Left forelimb (tissue), 1 donor: ENCODE measurements around the gene NUDT3.

Source experiments
- DNase-seq: peaks from one replicate; pipeline ENCODE4 v3.0.0-alpha.2; 2018; ENCODE audit warnings: low spot score

NUDT3 gene

DNA sequence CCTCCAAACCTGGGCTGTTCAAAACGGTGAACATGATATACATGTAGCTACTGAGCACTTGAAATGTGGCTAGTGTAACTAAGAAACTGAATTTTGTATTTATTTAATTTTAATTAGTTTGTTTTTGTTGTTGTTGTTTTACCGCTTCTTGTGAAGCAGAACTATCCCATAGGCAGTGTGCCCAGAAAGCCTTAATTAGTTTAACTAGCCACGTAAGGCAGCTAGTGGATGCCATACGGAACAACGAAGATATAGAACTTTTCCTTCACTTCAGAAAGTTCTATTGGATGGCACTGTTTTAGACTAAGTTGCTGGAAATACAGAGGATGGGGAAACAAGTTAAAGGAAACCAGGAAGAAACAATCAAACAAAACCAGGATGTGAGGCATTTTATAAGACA, 70.6 kb downstream of the NUDT3 start:
- DNase-seq, result no peak

DNA sequence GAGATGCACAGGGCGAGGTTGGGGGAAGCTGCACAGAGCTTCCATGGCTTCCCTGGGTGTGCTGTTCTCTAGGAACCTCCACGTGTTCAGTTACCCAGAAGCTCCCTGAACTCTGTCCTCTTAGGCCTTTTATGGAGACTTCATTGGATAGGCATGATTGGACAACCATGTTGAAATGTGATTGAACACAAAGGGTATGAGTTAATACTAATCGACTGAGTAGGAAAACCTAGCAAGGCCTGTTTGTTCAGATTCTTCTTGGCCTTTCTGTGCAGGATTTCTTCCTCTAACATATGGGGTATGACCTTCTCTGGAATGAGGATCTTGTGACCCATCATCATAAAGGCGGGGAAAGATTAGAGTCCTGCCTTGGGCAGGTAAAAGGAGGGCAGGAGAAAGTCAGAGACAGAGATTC, 73.0 kb downstream of the NUDT3 start:
- DNase-seq, result no peak

DNA sequence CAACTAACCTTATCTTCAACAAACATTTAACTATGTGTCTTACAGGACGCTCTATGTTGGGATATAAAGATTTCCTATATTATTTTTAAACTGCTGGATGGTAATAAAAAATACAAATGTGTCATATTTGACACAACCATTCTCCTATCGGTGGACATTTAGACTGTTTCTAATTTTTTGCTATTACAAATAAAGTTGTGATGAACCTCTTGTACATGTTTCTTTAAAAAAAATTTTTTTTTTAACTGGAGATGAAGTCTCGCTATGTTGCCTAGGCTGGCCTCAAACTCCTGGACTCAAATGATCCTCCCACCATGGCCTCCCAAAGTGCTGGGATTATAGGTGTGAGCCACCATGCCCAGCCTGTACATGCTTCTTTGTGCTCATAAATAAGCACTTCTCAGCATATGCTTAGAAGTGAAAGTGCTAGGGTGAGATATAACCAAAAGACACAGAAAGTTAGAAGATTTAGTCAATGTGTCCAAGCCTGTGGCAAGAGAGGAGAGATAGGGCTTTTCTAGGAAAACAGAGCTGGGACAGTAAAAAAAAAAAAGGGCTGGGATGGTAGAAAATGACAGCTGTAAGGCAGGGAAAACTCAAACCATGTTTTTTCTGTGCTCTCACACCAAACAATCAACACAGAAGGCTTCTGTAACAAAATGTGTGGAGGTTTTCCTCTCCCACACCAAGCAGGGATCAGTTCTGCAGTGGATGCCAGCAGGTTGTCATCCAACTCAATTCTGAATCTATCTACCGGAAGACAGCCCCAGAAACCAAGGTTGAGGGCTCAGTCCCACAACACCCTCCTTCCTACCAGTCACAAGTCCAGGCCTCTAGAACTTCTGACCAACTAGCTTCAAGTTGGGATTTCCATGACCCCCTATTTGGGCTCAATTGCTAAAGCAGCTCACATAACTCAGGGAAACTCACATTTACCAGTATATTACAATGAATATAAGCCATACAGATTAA, 73.7 kb downstream of the NUDT3 start:
- no peak for DNase-seq

GRCh38 chr6:34317882-34318498, 74.5 kb downstream of the NUDT3 start:
- DNase-seq, result no peak

DNA sequence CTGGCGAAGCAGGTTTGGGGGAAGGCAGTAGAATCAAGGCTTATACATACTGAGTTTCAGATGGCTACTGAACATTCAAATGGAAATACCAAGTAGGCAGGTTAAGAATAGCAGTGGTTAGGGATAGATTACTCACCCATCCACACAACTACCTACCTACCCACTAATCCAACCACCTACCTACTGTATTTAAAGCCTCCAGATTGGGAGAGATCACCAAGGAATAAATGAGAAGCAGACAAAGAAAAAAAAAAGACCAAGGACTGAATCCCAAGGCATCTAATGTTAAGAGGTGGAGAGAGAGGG, 75.3 kb downstream of the NUDT3 start:
- no peak for DNase-seq

GRCh38 chr6:34316431-34317171, 75.9 kb downstream of the NUDT3 start:
- DNase-seq, result no peak

- no peak for DNase-seq
Observed at GRCh38 chr6:34315780-34316179, 76.7 kb downstream of the NUDT3 start.

- DNase-seq, result no peak
Observed at GRCh38 chr6:34315256-34315655, 77.2 kb downstream of the NUDT3 start.

DNA sequence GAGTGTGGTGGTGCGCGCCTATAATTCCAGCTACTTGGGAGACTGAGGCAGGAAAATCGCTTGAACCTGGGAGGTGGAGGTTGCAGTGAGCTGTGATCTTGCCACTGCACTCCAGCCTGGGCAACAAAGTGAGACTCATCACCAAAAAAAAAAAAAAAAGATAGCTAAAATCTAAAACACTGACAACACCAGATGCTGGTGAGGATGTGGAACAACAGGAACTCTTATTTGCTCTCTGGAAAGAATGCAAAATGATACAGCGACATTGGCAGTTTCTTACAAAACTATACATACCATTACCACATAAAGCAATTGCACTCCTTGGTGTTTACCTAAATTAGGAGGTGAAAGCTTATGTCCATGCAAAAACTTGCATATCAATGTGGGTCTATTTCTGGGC, 80.2 kb downstream of the NUDT3 start:
- no peak for DNase-seq

GRCh38 chr6:34310817-34311216, 81.7 kb downstream of the NUDT3 start:
- no peak for DNase-seq

DNA sequence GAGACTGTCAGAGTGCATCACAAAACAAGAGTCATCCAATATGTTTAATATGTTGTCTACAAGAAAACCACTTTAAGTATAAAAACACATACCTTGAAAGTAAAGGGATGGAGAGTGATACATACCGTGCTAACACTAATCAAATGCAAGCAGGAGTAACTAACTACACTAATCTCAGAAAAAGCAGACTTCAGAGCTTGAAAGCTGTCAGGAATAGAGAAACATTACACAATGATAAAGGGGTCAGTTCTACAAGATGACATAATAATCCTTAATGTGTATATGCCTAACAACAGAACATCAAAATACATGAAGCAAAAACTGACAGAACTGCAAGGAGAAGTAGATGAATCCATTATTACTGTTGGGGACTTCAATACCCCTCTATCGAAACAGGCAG, 84.0 kb downstream of the NUDT3 start:
- DNase-seq, result no peak

DNA sequence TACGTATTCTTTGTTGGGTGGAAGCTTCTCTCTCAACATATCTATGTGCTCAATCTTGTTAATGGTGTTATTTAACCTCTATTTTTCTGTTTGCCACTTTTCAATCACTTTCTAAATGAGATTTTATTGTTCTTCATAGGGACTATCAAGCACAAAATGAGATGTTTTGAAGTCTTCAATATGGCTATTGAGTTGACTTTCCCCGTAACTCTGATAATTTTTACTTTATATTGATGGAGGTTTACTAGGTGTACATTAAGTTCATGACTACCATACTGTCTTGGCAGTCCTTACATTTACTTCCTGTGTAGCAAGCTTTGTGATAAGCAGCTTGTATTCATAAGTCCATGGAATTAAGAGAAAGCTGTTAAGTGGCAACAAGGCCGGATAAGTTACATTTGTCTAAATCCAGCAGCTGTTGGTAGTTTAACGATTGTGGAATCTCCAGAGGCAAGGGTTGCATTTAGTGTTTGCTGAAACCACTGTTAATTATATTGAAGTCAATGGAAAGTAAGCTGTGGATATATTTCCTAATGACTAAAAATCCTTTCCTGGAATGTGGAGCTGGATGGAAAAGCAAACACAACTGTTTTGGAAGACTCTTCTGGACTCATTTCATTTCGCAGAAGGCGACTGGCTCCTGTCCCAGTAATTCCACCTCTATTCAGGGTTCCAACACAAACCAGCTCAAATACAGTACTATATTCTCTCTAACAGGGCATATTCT, 86.3 kb downstream of the NUDT3 start:
- no peak for DNase-seq

DNA sequence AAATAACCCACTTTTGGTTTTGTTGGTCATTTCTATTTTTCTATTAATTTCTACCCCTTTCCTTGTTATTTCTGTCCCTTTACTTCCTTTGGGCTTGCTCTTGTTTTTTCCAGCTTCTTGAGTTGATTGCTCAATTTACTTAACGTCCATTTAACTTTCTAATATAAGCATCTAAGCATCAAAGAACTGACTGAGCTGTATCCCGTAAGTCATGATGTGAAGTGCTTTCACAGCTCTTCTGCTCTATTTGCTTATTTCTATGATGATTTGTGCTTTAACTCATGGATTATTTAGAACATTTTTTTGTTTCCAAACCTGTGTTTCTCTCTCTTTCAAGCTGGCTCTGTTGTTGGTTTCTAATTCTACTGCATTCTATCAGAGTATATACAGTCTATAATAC, 87.0 kb downstream of the NUDT3 start:
- no peak for DNase-seq

DNA sequence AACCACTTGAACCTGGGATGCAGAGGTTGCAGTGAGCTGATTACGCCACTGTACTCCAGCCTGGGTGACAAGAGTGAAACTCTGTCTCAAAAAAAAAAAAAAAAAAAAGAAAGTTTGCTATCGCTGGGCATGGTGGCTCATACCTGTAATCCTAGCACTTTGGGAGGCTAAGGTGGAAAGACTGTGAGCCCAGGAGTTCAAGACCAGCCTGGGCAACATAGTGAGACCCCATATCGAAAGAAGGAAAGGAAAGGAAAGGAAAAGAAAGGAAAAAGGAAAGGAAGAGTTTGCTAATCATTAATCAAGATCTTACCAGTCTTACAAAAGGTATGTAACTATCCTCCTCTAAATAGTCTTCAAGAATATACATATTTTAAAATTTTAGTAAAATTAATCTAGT, 88.3 kb downstream of the NUDT3 start:
- DNase-seq, result no peak

DNA sequence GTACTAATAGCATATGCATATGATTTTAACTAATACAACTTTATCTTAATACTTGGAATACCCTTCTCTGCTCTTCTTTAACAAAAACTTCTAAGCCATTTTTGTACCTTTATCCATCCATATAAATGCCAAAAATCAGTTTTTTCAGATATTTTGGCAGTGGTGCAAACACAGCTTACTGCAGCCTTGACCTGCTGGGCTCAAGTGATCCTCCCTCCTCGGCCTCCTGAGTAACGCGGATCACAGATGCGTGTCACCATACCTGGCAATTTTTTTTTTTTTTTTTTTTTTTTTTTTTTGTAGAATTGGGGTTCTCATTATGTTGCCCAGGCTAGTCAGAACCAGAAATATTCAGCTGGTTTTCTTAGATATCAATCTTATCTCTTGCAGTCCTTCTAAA, 89.5 kb downstream of the NUDT3 start:
- no peak for DNase-seq

DNA sequence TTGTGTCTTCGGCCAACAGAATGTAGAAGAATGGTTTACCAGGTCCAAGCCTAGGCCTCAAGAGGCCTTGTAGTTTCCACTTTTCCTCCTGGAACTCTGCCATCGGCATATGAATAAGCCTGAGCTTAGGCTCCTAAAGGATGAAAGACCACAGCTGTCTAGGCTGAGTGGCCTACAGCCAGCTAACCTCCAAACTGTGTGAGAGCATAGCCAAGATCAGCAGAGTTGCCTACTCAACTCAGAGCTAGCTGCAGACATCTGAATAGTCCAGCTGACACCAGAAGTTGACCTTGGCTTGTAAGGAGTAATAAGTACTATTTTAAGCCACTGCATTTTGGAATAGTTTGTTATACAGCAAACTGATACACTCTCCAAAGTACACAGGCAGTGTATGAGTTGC, 91.1 kb downstream of the NUDT3 start:
- DNase-seq, result no peak

GRCh38 chr6:34300332-34300751, 92.1 kb downstream of the NUDT3 start:
- DNase-seq, result no peak

DNA sequence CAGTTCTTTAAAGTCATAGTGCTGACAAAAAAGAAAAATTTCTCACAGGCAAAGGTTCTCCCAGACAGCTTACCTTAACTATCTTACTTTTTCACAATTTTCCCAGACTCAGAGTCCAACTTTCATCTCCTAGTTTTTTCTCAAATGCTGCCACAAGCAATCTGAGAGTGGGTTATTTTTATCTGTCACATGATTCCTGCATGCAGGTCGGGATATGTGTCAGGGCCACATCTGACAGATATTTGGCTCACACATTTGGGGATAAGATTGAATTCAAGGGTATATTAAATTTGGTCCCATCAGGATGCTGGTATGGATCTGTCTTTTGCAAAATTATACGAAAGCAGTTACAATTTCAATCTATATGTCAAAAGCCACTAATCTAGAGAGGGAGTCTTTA, 93.5 kb downstream of the NUDT3 start:
- DNase-seq, result no peak

DNA sequence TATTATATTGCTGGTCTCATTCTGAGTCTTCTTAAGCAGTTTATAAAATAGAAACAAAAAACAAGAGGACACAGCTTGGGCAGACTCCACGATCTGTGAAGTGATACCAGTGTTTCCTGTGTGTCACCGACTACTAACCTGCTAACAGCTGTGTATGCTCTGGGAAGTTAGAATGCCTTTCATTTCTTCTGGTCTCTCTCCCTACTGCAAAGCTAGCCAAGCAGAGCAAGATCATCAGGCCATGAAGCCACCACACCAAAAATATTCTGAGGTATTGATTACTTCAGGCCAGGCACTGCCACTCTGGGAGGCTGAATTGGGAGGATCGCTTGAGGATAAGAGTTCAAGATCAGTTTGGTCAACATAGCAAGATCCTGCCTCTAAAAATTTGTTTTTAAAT, 96.7 kb downstream of the NUDT3 start:
- no peak for DNase-seq

DNA sequence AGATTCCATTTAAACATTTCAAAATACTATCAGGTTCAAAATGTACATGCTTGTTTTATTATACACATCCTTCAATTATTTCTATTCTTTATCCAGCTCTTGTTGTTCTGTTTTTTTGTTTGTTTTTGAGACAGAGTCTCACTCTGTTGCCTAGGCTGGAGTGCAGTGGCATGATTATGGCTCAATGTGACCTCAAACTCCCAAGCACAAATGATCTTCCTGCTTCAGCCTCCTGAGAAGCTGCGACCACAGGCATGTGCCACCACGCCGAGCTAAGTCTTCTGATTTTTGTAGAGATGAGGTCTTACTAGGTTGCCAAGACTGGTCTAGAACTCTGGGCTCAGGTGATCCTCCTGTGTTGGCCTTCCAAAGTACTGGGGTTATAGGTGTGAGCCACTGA, 99.5 kb downstream of the NUDT3 start:
- DNase-seq, result no peak

DNA sequence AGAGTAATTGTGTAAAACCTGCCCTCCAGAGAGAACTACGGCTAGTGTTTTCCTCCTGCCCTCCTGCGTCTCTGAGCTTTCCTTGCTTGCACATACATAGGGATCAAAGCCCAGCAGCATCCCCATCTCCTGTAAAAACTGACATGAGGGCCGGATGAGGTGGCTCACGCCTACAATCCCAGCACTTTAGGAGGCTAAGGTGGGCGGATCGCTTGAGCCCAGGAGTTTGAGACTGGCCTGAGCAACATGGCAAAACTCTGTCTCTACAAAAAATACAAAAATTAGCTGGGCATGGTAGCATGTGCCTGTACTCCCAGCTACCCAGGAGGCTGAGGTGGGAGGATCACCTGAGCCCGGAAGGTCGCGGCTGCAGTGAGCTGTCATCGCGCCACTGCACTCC, 103.3 kb downstream of the NUDT3 start:
- no peak for DNase-seq

DNA sequence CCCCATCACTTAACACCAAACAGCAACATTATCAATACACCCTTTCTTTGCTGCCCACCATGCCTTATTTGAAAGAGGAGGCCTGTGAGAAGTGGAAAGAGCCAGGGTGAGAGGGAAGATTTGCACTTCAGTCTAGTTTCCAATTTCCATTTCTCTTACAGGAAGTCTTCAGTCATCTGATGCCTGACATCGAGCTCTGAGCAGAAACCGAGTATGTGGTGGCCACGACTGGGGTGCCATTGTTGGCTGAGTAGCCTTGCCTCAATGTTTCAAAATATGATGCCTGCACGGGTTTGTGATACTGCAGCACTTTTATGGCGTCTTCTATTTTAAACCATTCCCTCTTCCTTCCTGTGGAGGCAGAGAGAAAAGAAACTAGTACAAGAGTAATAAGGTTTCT, 103.9 kb downstream of the NUDT3 start:
- no peak for DNase-seq
